HPDE6-E6E7 (cell line): ENCODE measurements around the gene EMD.

Experiments used
- DNase-seq: peaks from one replicate; pipeline ENCODE4 v3.0.0; 2011; ENCODE audit warnings: missing footprints; ENCODE audit errors: extremely low spot score

Gene EMD

DNA sequence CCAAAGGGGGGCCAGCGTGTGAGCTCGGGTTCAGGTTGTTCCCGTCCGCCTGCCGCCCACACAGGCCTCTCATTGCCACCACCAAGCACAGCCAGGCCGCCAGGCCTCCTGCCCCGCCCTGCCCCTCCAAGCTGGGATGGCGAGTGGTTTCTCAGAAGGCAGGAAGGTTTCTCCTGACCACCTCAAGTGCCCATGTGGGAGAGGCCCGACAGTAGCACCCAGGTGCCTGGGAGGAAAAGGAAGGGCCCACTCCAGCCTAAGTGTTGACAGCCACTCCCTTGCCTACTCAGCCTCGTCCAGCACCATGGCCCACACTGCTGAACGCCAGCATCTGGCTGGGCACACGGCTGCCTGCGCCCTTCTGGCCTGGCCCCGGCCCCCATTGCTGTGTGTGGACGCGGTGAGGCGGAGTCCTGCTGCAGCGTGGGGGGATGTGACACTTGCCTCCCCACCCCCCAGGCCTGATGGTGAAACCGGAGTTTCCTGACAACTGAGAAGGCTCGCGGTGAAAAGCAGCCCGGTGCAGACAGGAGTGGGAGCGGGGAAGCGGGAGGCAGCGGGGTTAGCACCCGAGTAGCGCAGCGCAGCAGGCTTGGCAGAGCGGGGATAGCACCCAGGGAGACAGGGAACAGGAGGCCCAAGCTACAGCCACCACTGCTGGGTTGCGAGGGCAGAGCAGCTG lies 23.9 kb upstream of the EMD start:
- no peak for DNase-seq

DNA sequence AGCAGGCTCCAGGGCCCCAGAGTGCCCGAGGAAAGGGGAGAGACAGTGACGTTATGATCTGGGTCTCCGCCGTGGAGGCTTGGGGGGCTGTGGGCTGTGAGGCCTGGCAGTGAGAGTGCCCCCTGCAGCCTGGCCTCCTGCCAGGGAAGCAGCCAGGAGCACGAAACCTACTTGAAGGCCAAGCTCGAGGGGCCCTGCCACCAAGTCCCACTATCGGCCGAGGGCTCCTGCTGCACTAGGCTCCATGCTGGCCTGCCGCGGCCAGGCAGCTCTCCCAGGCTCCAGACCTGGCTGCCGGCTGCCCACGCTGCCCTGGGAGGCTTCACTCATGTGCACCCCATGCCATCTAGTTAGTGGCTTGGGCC lies 23.3 kb upstream of the EMD start:
- no peak for DNase-seq

DNA sequence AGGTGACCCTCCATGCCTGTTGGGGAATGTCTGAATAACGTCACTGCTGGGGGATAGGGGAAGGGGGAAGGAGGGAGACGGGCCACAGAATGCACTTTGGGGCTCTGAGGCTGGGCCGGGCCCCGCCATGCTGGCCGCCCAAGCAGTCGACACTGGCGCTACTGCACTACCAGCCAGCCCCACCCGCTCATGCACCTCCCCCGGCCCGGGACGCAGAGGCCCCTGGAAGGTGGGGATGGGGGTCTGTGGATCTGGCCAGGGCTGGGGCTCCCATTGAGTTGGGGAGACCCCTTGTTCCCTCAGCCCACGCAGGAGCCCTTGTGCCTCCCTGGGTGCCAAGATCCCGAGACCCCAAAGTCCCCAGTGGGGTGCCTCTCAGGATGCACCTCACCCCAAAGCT lies 22.5 kb upstream of the EMD start:
- no peak for DNase-seq

DNA sequence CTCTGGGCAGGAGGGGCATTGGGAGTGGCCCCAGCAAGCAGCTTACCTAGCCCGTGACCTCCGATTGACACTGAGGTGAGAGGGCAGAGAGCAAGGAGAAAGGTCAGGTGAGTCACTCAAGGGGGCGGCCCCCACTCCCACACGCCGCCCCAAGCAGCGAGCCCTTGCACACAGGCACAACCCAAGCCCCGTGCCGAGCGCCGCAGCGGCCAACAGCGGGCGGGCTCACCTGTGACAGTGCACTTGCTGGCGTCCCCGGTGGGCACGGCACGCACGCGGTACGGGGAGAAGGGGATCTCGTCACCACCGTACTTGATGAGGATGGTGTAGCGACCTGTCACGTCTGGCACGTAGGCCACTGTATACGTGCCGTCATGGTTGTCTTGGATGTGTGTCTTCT lies 21.9 kb upstream of the EMD start:
- no peak for DNase-seq

DNA sequence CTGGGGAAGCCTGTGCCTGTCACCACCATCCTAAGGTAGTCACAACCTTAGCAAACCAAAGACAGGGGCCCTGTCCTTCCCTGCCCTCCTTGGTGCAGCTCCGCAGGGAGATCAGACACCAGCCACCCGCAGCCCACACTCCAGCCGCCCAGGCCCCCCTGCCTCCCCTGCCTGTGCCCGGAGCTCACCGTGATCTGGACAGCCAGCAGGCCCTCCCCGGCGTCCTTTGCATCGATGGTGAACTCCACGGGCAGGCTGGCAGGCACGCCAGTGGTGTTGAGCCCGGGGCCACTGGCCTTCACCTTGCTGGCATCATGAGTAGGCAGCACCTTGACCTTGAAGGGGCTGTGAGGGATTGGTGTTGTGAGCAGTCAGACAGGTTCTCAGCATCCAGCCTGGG lies 21.1 kb upstream of the EMD start:
- DNase-seq = no peak

DNA sequence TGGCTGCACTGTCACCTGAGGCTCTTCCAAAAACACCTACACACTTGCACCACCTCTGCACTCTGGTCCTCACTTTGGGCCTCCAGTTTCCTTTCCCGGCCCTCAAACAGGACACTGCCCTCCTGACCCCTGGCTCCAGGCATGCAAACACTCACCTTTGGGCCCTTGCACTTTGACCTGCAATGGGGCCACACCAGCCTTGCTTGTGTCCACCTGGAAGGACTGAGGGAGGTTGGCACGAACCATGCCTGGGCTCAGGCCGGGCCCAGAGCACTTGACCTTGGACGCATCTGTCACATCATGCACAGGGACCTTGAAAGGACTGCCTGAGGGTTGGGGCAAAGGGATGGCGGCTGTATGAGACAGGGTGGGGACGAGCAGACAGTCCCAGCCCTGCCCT lies 20.3 kb upstream of the EMD start:
- DNase-seq = no peak

DNA sequence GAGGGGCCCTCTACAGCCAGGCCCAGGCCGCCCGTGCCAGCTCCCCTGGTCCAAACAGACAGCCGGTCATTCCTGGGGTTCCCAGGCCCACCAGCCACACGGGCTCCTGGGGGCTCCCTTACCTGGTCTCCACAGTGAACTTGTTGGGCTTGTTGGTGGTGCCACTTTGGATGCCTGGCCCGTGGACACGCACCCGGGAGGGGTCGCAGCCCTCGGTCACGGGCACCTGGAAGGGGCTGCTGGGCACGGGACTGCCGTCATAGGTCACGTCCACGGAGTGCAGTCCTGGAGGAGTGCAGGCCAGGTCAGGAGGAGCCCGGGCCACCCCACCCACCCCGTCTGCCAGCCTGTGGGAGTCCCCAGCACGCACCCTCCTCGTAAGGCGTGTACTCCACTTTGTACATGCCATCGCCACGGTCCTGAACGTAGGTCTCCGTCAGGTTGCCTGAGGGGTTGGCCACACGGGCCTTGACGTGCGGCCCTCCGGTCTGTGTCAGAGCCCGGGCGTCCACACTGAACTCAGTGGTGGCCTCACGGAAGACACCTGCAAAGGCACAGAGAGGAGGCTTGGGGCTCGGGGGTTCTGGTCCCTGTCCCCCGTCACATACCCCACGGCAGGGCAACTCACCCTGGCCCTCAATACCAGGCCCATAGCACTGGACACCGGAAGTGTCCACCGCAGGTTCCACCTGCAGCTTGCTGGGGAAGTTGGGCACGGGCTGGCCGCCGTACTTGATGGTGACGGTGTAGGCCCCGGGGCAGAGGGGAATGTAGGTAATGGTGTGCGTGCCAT lies 19.5 kb upstream of the EMD start:
- DNase-seq = no peak

DNA sequence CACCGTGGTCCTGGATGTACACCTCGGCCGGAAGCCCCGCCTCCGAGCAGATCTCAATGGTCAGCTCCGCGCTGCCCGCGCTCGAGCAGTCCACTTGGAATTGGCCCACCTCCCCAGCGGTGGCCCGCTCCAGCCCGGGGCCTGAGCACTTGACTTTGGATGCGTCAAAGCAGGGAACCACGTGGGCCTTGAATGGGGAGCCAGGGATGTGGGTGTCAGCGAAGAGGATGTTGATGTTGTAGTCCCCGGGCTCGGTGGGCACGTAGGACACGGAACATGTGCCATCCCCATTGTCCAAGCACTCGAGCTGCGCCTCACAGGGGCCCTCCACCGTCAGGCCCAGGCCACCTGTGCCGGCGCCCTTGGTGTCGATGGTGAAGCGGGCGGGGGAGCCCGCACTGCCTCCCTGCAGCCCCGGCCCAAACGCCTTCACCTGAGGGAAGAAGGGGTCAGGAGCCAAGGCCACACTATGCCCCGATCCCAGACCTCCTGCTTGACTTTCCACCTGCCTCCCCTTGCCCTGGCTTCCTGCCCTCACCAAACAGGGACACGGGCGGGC lies 18.9 kb upstream of the EMD start:
- no peak for DNase-seq

DNA sequence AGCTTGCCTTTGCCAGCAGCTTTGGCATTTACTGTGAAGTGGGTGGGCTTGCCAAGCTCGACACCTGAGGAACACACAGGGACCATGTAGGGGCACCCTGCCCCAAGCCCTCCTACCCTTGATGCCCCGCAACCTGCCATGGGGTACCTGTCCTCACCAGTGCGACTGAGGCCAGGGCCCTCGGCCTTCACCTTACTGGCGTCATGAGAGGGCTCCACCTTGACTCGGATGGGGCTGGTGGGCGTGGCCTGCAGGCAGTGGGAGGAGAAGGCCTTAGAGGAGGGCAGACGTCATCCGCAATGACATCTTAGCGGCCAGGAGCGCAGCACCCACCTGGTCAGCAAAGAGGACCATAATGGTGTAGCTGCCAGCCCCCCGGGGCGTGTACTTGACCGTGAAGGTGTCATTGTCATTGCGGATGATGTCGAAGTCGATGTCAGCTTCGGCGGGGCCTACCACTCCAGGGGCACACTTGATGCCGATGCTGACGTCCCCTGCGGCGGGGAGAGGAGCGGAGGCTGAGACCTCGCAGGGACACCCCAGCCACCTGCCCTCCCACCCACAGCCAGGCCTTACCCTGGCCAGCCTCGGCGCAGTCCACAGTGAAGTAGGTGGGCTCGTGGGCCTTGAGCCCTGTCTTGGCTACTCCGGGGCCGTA lies 16.9 kb upstream of the EMD start:
- no peak for DNase-seq

DNA sequence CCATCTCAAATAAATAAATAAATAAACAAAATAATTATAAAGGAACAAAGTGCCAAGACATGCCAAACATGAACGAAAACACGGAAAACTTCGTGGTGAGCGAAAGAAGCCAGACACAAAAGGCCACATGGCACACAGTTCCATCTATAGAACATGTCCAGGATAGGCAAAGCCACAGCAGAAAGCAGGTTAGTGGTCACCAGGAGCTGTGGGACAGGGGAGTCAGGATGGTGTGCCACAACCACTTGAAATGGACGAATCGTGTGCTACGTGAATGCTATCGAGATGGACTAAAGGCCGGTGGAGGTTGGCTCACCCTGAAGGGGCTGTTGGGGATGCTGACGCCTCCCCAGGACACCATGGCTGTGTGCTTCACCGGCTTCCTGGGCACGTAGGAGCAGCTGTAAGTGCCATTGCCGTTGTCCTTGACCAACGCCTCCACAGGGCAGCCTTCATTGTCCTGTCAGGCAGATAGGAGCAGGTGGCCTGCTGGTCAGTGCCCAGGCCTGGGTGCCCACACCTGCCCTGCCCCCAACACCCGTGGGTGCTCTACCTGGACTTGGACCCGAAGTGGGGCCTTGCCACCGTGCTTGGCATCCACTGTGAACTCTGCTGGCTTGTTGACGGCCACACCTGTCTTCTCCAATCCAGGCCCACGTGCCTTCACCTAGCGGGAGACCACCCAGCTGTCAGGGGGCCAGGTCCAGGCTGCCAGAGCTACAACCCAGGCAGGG lies 15.2 kb upstream of the EMD start:
- DNase-seq = no peak

DNA sequence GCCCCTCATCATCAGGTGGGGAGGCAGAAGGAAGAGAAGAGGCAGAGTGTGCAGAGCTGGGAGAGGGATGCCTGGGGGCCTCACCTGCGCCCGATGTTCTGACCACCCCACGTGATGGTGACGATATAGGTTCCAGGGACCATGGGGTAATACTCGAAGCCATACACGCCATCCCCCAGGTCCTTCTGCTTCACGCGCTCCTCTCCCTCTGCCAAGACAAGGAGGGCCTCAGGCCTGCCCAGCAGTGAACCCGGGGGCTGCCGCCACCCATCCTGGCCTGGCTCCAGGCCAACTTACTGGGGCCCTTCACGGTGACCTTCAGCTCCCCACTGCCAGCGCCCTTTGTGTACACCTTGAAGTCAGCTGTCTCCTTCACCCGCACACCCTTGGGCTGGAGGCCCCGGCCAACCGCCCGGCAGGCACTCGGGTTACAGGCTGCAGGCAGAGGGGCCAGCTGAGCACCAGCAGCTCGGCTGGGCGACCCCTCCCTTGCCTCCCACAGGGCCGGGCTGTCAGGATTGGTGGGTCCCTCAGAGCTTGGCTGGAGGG lies 14.0 kb upstream of the EMD start:
- no peak for DNase-seq

DNA sequence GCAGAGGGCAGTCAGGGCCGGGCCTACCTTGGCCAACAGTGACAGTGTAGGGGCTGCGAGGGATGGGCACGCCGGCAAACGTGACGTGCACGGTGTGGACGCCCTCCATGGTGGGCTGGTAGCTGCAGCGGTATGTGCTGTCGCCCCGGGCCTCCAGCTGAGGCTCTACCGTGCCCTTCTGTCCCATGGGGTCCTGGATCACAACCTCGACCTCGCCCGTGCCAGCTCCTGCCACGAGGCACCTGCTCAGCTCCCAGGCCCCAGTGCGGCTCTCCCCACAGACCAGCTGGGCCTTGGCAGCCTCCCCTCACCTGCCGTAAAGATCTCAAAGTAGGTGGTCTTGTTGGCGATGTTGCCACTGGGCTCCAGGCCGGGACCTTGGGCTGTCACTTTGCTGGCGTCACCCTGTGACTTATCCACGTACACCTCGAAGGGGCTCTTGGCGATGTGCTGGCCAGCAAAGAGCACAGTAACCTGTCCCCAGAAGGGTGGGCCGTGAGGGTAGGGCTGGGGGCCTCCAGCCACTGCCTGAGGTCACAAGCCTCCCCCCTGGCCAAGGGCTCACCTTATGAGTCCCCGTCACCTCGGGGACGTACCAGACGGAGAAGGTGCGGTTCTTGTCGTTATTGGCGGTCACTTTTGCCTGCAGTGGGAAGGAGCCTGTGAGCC lies 13.0 kb upstream of the EMD start:
- DNase-seq = no peak

DNA sequence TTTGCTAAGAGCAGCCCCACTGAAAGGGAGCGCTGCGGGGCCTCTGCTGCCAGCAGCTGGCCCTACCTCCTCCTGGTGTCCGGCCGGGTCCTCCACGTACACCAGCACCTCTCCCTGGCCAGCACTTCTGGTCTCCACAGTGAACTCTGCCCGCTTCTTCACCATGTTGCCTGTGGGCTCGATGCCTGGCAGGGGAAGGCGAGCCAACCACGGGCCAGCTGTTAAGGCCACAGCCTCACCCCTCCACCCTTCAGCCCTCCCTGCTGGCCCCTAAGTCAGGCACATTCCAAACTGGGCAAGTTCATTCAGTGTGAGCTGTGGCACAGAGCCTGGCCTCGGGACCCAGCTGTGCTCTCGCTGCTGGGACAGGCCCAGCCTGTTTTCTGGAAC lies 12.4 kb upstream of the EMD start:
- DNase-seq = no peak

DNA sequence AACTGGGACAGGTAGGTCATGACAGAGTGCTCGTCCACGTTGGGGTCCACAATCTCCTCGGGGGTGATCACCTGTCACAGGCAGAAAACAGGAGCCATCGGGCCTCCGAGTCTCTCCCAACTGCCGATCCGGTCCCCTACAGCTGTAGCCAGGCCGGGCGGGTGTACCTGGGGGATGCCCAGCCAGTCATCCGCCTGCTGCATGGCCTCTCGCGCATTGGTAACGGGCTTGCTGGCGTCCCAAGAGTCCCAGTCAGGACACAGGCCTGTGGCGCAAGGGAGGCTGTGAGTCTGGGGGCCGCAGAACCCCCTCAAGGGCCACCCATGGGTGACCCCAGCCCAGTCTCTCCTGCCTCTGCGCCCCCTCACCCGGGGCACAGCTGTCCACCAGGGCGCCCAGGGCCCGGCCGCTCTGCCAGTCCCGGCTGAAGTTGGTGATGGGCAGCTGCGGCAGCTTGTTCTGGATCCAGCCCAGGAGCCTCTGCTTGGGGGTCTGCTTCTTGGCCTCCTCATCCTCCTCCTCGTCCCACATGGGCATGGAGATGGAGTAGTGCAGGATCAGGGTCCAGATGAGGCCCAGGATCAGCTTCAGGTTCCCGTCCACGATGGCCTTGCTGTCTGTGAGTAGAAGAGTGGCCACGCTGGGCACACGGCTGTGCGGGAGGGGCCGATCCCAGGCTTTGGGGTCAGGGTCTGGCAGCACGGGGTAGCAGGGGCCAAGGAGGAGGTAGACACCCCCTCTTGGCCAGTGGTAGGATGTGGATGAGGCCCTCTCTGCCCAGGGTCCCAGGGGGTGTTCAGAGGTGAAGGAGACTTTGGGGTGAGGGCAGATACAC lies 11.4 kb upstream of the EMD start:
- no peak for DNase-seq

DNA sequence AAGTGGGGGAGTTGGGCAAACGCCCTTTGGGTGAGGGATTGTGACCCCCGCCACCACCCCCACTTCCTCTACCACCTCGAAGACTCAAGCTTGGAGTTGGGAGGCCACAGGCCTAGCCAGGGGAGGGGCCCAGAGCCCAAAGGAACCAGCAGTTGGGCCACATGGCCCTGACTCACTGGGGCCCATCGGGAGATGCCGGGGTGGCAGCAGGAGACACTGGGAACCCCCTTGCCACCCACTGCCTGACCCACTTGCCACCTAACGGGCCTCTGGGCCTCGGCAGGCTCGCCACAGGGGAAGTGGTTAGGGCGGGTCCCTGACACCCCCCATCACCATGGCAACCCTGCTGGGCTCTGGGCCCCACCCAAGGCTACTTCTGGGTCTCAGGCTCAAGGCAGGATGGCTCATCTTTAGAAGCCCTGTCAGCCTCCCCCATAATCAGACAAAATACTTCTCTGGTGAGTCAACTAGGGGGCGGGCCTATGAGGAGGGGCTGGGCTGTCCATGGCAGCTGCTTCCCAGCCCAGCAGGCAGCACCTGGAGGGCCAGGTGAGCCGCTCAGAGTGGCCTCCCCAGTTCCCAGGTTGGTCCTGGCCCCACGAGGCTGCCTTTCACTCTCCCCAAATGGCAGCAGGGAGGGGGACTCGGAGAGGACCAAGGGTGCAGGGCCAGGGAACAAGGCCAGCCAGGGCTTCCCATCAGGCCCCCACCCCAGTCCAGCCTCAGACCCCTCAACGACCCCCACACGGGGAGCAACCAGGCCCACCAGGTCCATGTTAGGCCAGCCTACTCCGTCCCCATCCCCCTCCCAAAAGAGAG lies 10.3 kb upstream of the EMD start:
- peak; percentile 87 for DNase-seq

DNA sequence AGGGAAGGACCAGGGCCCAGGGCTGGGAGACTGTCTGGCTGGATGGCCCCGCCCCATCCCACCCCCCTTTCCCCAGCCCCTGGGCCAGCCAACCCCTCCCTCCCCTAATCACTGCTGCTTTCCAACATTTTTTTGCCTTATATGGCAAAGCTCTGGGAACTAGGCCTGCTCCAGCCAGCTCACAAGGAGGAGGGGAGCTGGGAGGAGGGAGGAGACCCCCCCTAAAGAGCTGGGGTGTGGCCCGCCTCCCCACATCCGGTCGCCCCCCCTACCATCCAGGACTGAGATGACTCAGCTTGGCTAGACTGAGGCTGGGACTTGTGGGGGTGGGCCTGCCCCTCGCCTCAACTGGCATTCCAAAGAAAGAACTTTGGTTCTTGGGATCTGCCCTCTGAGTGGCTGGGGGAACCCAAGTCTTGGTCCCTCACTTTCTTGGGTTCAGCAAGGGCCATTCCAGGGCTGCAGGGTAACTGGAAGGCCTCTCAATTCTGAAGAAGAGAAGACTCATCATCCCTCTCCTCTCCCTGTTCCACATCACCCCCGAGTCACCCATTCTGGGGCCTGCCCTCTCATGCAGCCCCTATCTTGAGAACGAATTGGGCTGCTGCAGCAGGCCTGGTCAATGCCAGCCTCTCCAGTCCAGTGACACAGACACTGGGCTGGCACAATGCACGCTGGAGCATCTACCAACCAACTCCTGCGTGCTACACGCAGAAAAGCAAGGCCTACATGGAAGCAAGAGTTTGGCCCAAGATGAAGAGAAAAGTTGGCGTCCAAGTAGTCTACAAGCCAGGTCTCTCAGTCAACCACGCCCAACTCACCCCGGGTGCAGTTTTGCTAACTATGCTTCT lies 9.4 kb upstream of the EMD start:
- DNase-seq = peak; percentile 80

DNA sequence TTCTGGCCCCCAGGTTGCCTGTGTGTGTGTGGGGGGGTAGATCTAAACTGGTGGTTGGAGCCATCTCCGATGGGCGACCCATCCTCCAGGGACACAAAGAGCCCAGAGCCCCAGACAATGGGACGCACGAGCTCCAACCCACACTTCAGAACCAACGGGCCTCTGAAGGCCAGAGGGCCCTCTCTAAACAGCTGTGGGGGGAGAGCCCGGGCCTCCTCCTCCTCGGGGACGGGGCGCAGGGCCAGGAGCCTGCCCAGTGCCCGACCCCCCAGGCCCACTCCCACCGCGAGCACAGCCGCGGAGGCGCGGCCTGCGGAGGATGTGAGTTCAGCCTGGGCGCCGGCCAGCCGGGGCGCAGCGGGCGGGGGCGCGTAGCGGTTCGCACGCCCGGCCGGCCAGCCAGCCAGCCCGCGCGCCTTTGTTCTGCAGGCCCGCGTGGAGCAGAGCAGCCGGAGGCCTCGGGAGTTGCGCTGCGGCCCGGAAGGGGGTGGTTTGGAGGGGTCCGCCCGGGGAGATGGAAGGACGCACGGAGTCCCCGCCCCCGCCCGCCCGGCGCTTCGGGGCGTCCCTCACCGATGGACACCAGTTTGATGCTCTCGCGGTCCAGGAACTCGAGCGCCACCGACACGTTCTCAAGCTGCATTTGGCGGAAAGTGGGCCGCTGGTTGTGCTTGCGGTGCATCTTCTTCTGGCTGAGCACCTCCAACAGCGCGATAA lies 8.6 kb upstream of the EMD start:
- no peak for DNase-seq
